Liver (tissue), 9 donors: Measurements from ENCODE around the gene KLF1. TPM values are rescaled to one million over a fixed set of nuclear protein-coding genes. Genes with fewer than 3 reads are reported as not detected.

Experiments
- DNase-seq: peaks from one replicate; pipeline ENCODE4 v3.0.0-alpha.2; 2017; ENCODE audit warnings: low spot score
- H3K27ac ChIP-seq, 2 donors: one replicate each; pipeline ENCODE4 v1.7.0; 2013; ENCODE audit warnings: inconsistent platforms in 2 of 2, low read length in 2 of 2, control low read depth in 1 of 2, low read depth in 1 of 2, mild to moderate bottlenecking in 1 of 2
- H3K27me3 ChIP-seq, 4 donors: one replicate each; pipeline versions ENCODE4 v1.6.1 to v1.7.0; 2013; ENCODE audit warnings: low read length in 3 of 4, inconsistent platforms in 1 of 4, mild to moderate bottlenecking in 1 of 4, moderate library complexity in 1 of 4; ENCODE audit not compliant: control insufficient read depth in 4 of 4, insufficient read depth in 4 of 4
- H3K36me3 ChIP-seq, 4 donors: one replicate each; pipeline versions ENCODE4 v1.6.1 to v1.7.0; 2013; ENCODE audit warnings: low read length in 3 of 4, mild to moderate bottlenecking in 3 of 4, low read depth in 1 of 4, moderate library complexity in 1 of 4; ENCODE audit not compliant: control insufficient read depth in 4 of 4, insufficient read depth in 3 of 4
- H3K4me1 ChIP-seq, 4 donors: one replicate each; pipeline versions ENCODE4 v1.6.1 to v1.7.0; 2013; ENCODE audit warnings: low read length in 3 of 4, mild to moderate bottlenecking in 3 of 4, moderate library complexity in 1 of 4; ENCODE audit not compliant: control insufficient read depth in 4 of 4, insufficient read depth in 4 of 4
- H3K4me3 ChIP-seq, 3 donors: one replicate each; pipeline versions ENCODE4 v1.6.1 to v1.7.0; 2013; ENCODE audit warnings: low read length in 3 of 3, control low read depth in 1 of 3, low read depth in 1 of 3, mild to moderate bottlenecking in 1 of 3
- H3K9ac ChIP-seq, 2 donors: one replicate each; pipeline ENCODE4 v1.7.0; 2013; ENCODE audit warnings: low read length in 2 of 2, mild to moderate bottlenecking in 2 of 2, moderate library complexity in 2 of 2, control low read depth in 1 of 2, low read depth in 1 of 2
- H3K9me3 ChIP-seq, 4 donors: one replicate each; pipeline versions ENCODE4 v1.6.1 to v1.7.0; 2013; ENCODE audit warnings: low read length in 3 of 4; ENCODE audit not compliant: control insufficient read depth in 4 of 4
- EGR1 ChIP-seq, 2 donors: IDR thresholded peaks; 2 replicates each; pipeline ENCODE4 v1.6.1; 2016 to 2018; ENCODE audit warnings: antibody characterized with exemption in 2 of 2, low read depth in 2 of 2
- FOXA1 ChIP-seq: IDR thresholded peaks from 2 replicates; pipeline ENCODE4 v1.6.1; 2016; ENCODE audit warnings: antibody characterized with exemption
- FOXA2 ChIP-seq: IDR thresholded peaks from 2 replicates; pipeline ENCODE4 v1.6.1; 2016; ENCODE audit warnings: antibody characterized with exemption
- GABPA ChIP-seq, 2 donors: IDR thresholded peaks in 1 of 2; conservative IDR thresholded peaks in 1 of 2; 2 replicates each; pipeline ENCODE4 v1.6.1; 2016; ENCODE audit warnings: antibody characterized with exemption in 2 of 2, mild to moderate bottlenecking in 1 of 2, moderate library complexity in 1 of 2
- HNF4A ChIP-seq, 2 donors: conservative IDR thresholded peaks; 2 replicates each; pipeline ENCODE4 v1.6.1; 2016; ENCODE audit warnings: antibody characterized with exemption in 2 of 2, mild to moderate bottlenecking in 2 of 2
- HNF4G ChIP-seq: IDR thresholded peaks from 2 replicates; pipeline ENCODE4 v1.6.1; 2016; ENCODE audit warnings: antibody characterized with exemption
- JUND ChIP-seq, 2 donors: IDR thresholded peaks; 2 replicates each; pipeline ENCODE4 v1.6.1; 2016; ENCODE audit warnings: antibody characterized with exemption in 2 of 2
- NR2F2 ChIP-seq: IDR thresholded peaks from 2 replicates; pipeline ENCODE4 v1.6.1; 2016; ENCODE audit warnings: antibody characterized with exemption
- RAD21 ChIP-seq, 2 donors: IDR thresholded peaks; 2 replicates each; pipeline ENCODE4 v1.6.1; 2016; ENCODE audit warnings: antibody characterized with exemption in 2 of 2, mild to moderate bottlenecking in 2 of 2
- RXRA ChIP-seq, 2 donors: IDR thresholded peaks; 2 replicates each; pipeline ENCODE4 v1.6.1; 2017 to 2018; ENCODE audit warnings: antibody characterized with exemption in 2 of 2, mild to moderate bottlenecking in 1 of 2
- SP1 ChIP-seq: IDR thresholded peaks from 2 replicates; pipeline ENCODE4 v1.6.1; 2018; ENCODE audit warnings: antibody characterized with exemption, mild to moderate bottlenecking
- TAF1 ChIP-seq: conservative IDR thresholded peaks from 2 replicates; pipeline ENCODE4 v1.6.1; 2016; ENCODE audit warnings: antibody characterized with exemption, mild to moderate bottlenecking
- YY1 ChIP-seq: IDR thresholded peaks from 2 replicates; pipeline ENCODE4 v1.6.1; 2016; ENCODE audit warnings: antibody characterized with exemption, mild to moderate bottlenecking
- WGBS: extraction: QIAGEN DNeasy Blood & Tissue Kit; methylation state at CpG from one replicate; pipeline ENCODE4 v1.1.7; 2013; 5-methylcytosine and 5-hydroxymethylcytosine counted together
- polyA plus RNA-seq, 2 donors: library from polyadenylated mRNA; stranded (reverse) in 1 of 2; unstranded in 1 of 2; fragments of 200-250 nt in 1 of 2; fragments of >200 nt in 1 of 2; fragmentation: Nextera tagmentation in 1 of 2; extraction: Ambion mirVana in 1 of 2; gene quantifications; one replicate each; pipeline versions ENCODE4 v1.2.1 to v1.2.3, GENCODE V29; 2013 to 2015
- total RNA-seq, 2 donors: library from RNA; depleted of rRNA; stranded (reverse); fragments of >200 nt; gene quantifications; one replicate each; pipeline ENCODE4 v1.2.3, GENCODE V29; 2014
- TF ChIP-seq, protein P1 (sequence below): IDR thresholded peaks from 2 replicates; pipeline ENCODE4 v1.6.1; 2016; ENCODE audit warnings: antibody characterized with exemption
- TF ChIP-seq, protein P2 (sequence below): IDR thresholded peaks from 2 replicates; pipeline ENCODE4 v1.6.1; 2016; ENCODE audit warnings: antibody characterized with exemption
- TF ChIP-seq, protein P3 (sequence below): IDR thresholded peaks from 2 replicates; pipeline ENCODE4 v1.6.1; 2016; ENCODE audit warnings: antibody characterized with exemption
- TF ChIP-seq, protein P4 (sequence below): fragments of 150-350 bp; IDR thresholded peaks from 2 replicates; pipeline ENCODE4 v1.5.1; 2017; ENCODE audit warnings: improper control_type of control experiment, low read depth, low read length; ENCODE audit not compliant: missing input control
- TF ChIP-seq, protein P5 (sequence below): IDR thresholded peaks from 2 replicates; pipeline ENCODE4 v1.6.1; 2016; ENCODE audit warnings: antibody characterized with exemption, mild to moderate bottlenecking
- donor health status: healthy.
- donor health status: healthy.
- donor health status: healthy.
- donor health status: healthy.
- donor health status: healthy.

Gene KLF1
- total and polyA plus RNA-seq, 4 donors = 234 TPM; not detected in 3

DNA sequence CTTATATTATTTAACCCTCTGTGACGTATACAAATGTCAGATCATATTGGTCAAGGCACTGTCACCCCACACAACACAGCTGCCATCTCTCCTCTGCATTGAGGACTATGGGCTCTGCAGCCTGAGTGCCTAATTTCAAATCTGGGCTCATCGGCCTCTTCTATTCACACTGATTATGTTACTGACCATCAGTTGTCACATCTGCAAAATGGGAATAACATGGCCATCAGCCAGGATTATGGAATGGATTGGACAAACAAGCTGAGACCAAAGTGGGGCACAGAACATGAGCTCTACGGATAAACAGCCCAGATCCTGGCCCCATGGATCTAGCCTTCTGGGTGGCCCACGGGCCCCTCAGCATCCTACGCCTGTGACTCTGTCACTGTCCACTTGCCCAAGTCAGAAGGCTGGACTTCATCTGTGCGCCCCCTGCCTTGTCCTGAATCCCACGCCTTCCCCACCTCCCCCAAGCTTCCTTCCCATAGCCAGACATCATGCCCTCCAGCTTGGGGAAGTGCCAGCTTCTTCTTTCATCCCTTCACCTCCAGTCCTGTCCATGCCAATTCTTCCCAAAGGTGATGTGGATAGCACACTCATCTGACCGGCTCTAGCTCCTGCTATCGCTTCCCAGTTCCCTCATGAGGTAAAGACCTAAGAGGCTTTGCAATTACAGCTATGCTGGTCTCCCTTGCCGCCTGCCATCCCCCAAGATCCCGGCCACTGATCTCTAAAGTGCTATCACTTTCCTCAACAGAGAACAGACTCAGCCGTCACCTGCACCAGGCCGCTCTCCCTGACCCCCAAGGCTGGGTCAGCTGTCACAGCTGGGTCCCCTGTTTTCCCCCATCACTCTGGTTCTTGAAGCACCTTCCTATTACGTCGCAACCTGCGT is 45.6 kb upstream of the KLF1 start:
- Histone ChIP-seq H3K27ac (no peak overlapping the region), H3K9ac (peak overlapping the region; percentile 0 to 82), H3K4me3 (peak overlapping the region; percentile 77 to 93 (median 91)), H3K36me3 (peaks cover 9 to 23% (median 15%) of the 10 kb centered on the region in 4 donors), H3K4me1 (peaks cover 4 to 26% (median 19%) of the 10 kb centered on the region in 4 donors), H3K9me3 (no peaks in the 10 kb centered on the region), H3K27me3 (no peaks in the 10 kb centered on the region)
- 32% methylated on average over 16 of the region's 16 CpGs for WGBS
- TF ChIP-seq JUND (IDR thresholded peaks at IDR 0.05) = no peak
- no peak for TF ChIP-seq FOXA2
- TF ChIP-seq, protein P1, sequence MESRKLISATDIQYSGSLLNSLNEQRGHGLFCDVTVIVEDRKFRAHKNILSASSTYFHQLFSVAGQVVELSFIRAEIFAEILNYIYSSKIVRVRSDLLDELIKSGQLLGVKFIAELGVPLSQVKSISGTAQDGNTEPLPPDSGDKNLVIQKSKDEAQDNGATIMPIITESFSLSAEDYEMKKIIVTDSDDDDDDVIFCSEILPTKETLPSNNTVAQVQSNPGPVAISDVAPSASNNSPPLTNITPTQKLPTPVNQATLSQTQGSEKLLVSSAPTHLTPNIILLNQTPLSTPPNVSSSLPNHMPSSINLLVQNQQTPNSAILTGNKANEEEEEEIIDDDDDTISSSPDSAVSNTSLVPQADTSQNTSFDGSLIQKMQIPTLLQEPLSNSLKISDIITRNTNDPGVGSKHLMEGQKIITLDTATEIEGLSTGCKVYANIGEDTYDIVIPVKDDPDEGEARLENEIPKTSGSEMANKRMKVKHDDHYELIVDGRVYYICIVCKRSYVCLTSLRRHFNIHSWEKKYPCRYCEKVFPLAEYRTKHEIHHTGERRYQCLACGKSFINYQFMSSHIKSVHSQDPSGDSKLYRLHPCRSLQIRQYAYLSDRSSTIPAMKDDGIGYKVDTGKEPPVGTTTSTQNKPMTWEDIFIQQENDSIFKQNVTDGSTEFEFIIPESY = no peak
- TF ChIP-seq, protein P2, sequence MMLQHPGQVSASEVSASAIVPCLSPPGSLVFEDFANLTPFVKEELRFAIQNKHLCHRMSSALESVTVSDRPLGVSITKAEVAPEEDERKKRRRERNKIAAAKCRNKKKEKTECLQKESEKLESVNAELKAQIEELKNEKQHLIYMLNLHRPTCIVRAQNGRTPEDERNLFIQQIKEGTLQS = no peak
- no peak for TF ChIP-seq FOXA1
- no peak for TF ChIP-seq EGR1 (IDR thresholded peaks at IDR 0.05; ENCODE audit: low read depth in 2 of 2)
- no peak for TF ChIP-seq RXRA (IDR thresholded peaks at IDR 0.05)
- no peak for TF ChIP-seq SP1
- TF ChIP-seq RAD21 (IDR thresholded peaks at IDR 0.05) = no peak
- no peak for TF ChIP-seq NR2F2
- no peak for TF ChIP-seq YY1
- no peak for TF ChIP-seq TAF1
- TF ChIP-seq HNF4A (conservative IDR thresholded peaks at IDR 0.05) = no peak
- no peak for TF ChIP-seq HNF4G
- TF ChIP-seq, protein P3, sequence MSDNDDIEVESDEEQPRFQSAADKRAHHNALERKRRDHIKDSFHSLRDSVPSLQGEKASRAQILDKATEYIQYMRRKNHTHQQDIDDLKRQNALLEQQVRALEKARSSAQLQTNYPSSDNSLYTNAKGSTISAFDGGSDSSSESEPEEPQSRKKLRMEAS = no peak
- TF ChIP-seq GABPA (IDR thresholded peaks at IDR 0.05 in 1 of 2, conservative IDR thresholded peaks at IDR 0.05 in 1 of 2) = no peak
- DNase-seq = no peak

DNA sequence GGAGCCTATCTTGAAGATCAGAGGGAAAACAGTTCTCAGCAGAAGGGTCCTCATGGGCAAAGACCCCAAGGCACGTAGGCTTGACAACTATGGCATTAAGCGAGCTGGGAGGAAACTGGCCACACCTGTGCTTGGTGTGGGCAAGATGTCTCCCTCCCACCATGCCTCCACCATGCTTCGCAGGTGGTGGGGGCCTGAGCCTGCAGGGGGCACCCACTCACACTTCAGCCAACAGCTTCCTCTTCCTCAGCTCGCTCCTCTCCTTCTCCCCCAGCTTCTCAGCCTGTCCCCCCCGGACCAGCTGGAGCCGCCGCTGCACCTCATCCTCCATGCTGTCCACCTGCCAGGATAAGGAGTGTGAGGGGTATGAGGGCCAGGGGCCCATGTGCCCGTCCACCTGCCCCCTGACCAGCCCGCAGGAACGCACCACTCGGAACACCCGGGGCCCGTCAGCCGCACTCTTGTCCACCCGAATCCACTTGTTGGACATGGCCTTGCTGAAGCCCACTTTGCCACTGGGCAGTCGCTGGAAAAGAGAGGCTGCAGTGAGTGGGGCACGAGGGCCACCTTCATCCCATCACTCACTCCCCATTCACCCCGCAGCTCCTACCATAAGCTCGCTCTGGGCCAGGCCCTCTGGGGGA is 43.1 kb upstream of the KLF1 start:
- Histone ChIP-seq H3K27ac (no peak overlapping the region), H3K9ac (no peak overlapping the region), H3K36me3 (peaks cover 11 to 36% (median 24%) of the 10 kb centered on the region in 4 donors), H3K27me3 (no peaks in the 10 kb centered on the region), H3K9me3 (no peaks in the 10 kb centered on the region), H3K4me3 (no peak overlapping the region), H3K4me1 (peaks cover 4 to 22% (median 13%) of the 10 kb centered on the region in 4 donors)
- no peak for DNase-seq
- WGBS = 94% methylated on average over 19 of the region's 19 CpGs
- TF ChIP-seq TAF1 (no peak), NR2F2 (no peak), FOXA1 (no peak), JUND (IDR thresholded peaks at IDR 0.05) (no peak), HNF4G (no peak), SP1 (no peak), YY1 (no peak), RXRA (IDR thresholded peaks at IDR 0.05) (no peak), RAD21 (IDR thresholded peaks at IDR 0.05) (no peak), HNF4A (conservative IDR thresholded peaks at IDR 0.05) (no peak), FOXA2 (no peak), EGR1 (IDR thresholded peaks at IDR 0.05; ENCODE audit: low read depth in 2 of 2) (no peak)
- TF ChIP-seq, protein P2 = no peak
- TF ChIP-seq, protein P1 = no peak
- TF ChIP-seq, protein P4, sequence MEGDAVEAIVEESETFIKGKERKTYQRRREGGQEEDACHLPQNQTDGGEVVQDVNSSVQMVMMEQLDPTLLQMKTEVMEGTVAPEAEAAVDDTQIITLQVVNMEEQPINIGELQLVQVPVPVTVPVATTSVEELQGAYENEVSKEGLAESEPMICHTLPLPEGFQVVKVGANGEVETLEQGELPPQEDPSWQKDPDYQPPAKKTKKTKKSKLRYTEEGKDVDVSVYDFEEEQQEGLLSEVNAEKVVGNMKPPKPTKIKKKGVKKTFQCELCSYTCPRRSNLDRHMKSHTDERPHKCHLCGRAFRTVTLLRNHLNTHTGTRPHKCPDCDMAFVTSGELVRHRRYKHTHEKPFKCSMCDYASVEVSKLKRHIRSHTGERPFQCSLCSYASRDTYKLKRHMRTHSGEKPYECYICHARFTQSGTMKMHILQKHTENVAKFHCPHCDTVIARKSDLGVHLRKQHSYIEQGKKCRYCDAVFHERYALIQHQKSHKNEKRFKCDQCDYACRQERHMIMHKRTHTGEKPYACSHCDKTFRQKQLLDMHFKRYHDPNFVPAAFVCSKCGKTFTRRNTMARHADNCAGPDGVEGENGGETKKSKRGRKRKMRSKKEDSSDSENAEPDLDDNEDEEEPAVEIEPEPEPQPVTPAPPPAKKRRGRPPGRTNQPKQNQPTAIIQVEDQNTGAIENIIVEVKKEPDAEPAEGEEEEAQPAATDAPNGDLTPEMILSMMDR = no peak
- TF ChIP-seq, protein P3 = no peak
- TF ChIP-seq, protein P5, sequence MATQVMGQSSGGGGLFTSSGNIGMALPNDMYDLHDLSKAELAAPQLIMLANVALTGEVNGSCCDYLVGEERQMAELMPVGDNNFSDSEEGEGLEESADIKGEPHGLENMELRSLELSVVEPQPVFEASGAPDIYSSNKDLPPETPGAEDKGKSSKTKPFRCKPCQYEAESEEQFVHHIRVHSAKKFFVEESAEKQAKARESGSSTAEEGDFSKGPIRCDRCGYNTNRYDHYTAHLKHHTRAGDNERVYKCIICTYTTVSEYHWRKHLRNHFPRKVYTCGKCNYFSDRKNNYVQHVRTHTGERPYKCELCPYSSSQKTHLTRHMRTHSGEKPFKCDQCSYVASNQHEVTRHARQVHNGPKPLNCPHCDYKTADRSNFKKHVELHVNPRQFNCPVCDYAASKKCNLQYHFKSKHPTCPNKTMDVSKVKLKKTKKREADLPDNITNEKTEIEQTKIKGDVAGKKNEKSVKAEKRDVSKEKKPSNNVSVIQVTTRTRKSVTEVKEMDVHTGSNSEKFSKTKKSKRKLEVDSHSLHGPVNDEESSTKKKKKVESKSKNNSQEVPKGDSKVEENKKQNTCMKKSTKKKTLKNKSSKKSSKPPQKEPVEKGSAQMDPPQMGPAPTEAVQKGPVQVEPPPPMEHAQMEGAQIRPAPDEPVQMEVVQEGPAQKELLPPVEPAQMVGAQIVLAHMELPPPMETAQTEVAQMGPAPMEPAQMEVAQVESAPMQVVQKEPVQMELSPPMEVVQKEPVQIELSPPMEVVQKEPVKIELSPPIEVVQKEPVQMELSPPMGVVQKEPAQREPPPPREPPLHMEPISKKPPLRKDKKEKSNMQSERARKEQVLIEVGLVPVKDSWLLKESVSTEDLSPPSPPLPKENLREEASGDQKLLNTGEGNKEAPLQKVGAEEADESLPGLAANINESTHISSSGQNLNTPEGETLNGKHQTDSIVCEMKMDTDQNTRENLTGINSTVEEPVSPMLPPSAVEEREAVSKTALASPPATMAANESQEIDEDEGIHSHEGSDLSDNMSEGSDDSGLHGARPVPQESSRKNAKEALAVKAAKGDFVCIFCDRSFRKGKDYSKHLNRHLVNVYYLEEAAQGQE = no peak
